ENCODE measurements around the gene COL6A2.
"Not testable (repeated sequence)": the region's sequence is repeated elsewhere in the genome, so short reads cannot be mapped to it uniquely, and the experiment has no call there.

Gene COL6A2

DNA sequence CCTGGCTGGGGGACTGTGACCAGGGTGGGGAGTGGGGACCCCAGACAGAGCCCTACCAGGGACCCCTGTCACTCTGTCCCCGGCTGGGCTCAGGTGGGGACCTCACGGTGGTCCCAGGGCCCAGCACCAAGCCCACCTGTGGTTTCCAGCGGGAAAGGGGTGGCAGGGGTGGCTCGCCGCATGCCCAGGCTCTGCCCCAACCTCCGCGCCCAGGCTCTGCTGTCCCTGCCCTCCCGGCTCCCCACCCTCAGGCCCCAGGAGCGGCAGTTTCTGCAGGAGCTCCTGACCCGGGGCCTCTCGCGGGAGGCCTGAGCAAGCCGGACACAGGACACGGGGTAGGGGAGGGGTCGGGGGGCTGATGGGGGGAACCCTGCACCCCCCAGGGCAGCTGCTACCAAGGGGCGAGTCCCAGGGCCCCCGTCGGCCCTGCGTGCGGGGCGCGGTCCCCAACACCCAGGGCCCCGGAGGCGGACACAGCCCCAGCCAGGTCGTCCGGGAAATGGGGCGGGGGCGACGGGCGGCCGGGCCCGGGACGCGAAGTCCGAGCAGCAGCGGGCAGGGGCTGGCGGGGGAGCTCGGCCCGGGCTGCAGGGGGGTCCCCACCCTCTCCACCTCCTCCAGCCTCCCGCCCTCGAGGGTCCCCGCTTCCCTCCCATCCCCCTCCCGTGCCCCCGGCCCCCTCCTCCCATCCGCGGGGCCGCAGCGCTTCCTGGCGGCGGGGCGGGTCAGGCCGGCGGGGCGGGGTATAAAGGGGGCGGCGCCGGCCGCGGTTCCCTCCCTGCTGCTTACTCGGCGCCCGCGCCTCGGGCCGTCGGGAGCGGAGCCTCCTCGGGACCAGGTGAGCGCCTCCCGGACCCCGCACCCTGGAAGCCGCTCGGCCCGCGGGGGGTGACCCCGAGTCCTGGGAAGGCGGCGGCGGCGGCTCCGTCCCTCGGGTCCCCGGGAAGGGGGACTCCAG, at the start of gene COL6A2:
Gene COL6A2, plus strand, starts transcription at position 777 of the 958 bp plus-strand sequence.
- peak; percentile 11 for DNase-seq (ENCODE audit: low read depth)

DNA sequence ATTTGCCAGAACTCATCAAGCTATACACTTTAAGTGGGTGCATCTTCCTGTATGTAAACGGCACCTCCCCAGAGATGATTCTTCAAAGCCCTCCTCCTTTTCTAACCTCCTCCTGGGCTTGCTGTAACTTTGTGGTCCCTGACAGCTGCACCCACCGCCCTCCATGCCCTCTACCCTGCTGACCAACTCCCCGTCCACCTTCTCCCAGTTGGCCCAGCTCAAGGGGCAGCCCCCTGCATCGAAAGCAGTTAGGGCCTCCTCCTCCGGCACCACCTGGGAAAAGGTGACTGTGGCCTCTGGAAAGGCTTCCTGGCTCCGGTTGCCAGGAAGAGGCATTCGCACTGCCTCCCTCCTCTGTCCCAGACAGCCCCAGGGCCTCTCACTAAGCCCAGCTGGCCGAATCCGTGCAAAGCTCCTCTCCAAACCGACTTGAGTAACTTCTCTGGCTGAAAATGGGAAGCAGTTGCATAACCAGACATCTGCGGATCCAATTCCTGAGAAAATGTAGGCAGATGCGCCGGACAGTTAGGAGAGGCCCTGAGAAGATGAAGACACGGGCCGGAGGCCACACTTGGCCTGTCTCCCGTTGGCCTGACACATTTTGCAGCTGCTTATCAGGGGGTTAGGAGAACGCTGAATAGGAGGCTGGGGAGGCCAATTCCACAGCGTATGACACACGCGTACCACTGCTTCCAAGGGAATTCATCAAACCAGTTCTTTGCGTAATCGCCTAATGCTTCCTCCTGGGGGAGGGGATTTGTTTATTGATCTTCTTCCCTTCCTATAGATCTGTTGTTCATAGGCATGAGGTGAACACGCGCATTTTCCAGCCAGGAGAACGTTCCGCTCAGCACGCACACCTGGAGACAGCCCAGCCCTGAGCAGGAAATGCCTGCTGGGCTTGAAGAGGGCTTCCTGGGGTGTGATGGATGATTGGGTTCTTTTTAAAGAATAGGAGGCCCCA, 48.7 kb upstream of the COL6A2 start:
- no peak for DNase-seq (ENCODE audit: low read depth)

DNA sequence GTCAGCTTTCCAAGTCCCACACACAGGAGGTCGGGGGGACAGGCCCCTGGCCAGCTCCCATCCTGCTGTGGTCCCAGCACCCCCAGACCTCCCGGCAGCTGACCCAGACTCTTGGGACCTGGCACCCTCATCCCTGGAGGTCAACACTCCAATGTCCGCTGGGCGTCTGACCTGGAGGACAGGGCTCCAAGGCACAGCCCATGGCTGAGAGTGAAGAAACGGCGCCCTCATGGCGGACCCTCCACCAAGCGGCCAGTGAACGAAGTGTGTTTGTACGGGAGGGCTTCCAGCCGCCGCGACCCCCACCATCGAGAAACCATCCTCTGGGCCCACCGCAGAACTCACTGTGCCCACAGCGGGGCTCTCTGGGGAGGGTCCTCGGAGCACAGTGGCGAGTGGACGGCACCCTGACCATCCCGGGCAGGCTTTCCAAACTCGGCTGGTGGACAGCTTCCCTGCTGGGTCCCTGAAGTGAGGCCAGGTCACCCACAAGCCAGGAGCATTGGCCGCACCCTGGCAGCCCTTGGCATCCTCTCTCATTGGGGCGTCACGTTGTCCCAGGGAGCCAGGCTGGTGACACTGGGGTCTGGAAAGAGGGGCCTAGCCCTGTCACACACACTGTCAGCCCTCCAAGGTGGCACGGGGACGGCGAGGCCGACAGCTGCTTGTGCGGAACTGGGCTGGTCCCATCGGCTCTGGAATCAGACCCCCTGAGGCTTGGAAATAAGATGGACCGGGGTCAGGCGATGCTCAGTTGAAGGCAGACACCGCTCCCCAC, 47.8 kb upstream of the COL6A2 start:
- no peak for DNase-seq (ENCODE audit: low read depth)

DNA sequence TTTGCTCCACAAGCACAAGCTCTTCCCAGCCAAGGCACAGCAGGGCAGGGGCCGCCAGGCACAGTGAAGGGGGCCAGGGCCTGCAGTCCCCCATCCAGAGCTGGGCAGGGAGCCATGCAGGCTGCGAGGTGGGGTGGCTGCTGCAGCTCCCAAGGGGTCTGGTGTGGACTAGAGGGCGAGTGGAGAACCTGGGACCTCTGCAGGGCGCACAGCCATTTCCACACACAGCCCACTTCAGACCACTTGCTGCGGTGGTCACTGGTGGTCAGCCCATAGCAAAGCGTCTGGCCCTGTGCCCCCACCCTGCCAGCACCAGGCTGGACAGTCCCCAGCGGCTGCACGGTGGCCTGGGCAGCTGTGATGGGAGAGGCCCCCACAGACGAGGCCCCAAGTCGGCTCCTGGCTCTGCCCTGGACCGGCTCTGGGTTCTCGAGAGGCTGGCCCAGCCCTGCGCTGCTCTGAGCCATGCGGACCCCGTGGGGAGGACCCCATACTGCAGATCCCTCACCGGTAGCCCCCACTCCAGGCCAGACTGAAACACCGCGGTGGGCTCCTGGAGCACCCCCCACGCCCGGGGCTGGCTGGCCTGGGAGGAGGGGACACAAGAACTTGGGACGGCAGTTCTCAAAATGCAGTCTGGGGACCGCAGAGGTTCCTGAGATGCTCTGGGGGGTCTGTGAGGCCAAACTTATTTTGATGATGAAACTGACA, 47.1 kb upstream of the COL6A2 start:
- no peak for DNase-seq (ENCODE audit: low read depth)

DNA sequence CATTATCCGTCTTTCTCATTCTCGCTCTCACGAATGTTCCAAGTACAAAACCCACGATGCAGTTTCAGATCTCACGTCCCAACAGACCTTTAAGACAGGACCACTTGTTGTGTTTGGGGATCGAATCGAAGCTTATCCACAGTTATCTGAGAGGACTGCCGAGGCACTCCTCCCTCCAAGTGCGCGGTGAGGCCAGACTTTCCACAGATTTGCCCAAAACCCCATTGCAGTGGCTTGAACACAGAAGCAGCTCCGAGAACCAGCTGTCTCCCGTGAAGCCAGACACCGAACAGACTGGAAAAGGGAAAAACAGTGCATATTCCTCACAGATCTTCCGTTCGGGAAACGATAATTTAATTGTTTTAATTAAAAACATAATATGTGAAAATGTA, 46.5 kb upstream of the COL6A2 start:
- no peak for DNase-seq (ENCODE audit: low read depth)

DNA sequence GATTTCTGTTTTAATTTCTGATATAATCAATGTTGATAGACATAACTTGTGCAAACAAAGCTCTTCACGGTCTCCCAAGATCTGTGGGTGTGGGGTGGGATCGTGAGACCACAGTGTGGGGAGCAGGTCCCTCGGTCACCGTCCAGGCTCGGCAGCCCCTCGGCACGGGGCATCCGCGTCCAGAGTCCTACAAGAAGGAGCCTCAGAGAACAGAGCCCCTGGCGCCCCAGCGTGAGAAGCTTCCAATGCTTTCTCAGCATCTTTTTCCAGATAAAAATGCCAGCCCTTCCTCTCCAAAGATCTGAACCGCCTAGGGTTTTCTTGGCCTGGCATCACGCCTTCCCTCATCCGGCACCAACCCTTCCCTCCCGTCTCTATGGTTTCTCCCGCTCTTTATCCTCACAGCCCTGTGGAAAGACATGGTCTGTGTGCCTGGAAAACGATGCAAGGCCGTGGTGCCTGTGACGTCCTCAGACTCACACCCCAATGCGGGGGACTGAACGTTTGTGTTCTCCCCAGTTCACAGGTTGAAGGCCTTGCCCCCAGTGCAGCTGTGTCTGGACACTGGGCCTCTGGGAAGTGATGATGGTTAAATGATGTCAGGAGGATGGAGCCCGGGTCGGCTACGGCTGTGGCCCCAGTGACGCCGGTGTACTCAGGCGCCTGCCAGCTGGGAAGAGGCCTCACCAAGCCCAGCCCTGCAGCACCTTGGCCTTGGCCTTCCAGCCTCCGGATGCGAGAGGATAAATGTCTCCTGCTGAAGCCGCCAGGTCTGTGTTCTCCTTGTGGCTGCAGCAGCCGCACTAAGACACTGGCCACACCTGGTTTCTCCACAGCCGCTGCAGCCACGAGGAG, 45.9 kb upstream of the COL6A2 start:
- no peak for DNase-seq (ENCODE audit: low read depth)

DNA sequence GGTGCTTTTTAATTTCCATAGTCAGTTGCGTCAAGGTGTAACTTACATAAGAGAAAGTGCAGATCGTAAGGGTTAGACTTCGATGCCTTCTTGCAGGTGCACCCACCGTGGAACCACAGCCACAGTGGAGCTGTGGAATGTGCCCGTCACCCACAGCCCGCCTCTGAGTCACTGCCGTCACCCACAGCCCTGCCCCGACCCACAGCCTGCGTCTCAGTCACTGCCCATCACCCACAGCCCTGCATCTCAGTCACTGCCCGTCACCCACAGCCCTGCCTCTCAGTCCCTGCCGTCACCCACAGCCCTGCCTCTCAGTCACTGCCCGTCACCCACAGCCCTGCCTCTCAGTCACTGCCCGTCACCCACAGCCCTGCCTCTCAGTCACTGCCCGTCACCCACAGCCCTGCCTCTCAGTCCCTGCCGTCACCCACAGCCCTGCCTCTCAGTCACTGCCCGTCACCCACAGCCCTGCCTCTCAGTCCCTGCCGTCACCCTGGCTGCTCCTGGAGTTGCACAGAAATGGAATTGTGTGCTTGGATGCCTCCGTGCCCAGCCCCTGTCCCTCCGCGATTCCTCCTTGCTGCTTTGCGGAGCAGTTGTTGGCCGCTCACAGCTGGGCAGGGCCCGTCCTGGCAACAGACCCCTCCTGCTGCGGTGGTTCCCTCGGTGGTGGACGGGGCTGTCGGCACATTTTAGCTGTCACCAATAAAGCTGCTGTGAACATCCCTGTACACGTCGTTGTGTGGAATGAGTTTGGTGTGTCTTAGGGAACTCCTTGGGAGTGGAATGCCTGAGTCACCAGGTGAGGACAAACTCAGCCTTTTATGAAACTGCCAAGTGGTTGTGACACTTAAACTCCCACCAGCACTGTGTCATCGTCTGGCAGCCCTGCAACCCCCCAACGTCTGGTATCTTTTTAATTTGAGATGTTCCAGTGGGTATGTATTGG, 44.9 kb upstream of the COL6A2 start:
- DNase-seq (ENCODE audit: low read depth) = no peak

DNA sequence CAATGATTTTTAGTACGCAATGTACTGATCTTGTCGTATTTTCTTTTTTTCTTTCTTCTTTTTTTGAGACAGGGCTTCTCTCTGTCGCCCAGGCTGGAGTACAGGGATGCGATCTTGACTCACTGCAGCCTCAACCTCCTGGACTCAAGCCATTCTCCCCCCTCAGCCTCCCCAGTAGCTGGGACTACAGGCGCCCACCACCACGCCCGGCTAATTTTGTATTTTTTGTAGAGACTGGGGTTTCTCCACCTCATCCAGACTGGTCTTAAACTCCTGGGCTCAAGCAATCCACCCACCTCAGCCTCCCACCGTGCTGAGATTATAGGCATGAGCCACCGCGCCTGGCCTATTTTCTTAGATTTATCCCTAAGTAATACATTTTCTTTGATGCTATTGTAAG, 43.9 kb upstream of the COL6A2 start:
- DNase-seq (ENCODE audit: low read depth) = no peak

DNA sequence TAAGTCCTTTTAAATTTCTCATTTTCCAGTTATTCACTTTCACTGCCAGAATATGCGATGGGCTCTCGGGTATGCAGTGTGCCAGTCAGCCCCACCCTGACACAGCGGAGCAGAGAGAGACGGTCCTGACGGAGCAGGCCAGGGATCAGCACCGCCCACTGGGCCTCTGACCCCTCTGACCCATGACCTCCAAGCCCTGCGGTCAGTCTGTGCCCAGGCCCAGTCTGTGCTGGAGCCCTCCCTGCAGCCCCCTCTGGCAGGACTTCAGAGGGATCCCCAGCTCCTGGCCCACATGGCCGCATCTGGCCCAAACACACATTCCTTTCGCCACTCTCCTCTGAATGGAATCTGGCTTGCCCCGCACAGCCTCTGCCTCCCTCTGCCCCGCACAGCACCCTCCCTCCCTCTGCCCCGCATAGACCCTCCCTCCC, 43.4 kb upstream of the COL6A2 start:
- no peak for DNase-seq (ENCODE audit: low read depth)

DNA sequence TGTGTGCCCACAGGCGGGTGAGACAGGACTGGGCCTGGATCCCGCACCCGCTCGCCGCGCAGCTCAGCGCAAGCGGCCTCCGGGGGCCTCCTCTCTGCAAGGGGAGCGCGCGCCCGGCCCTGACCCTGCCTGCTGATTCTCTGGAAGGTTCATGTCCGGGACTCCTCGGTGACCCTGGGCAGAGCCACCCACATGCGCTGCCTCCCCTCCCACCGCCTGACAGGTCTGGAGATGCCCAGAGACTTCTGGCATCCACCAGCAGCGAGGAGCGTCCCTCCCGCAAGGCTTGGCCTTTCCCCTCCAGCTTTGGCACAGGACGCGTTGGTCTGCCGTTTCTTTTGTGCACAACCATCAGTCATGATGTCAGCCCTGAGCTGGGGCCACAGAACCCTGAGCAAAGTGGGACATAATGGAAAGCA, 42.0 kb upstream of the COL6A2 start:
- DNase-seq (ENCODE audit: low read depth) = no peak

DNA sequence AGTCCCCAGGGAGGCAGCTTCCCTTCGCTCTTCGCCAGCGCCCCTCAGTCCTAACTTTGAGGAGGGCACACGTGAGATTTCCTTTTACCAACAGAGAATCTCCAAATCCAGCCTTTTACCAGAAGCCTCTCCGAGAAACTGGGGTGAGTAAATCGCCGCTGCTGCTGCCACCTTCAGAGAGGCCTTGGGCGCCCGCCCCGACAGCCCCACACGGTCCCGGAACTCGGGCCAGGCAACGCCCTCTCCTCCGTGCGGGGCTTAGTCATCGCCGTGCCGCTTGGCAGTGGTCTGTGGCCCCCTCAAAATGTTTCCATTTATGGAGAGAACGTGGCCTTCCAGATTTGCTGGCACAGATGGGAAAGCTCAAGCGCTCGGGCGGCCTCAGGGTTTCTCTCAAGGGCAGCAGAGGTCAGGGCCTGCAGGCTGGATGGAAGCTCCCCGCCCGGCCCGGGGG, 41.4 kb upstream of the COL6A2 start:
- no peak for DNase-seq (ENCODE audit: low read depth)

DNA sequence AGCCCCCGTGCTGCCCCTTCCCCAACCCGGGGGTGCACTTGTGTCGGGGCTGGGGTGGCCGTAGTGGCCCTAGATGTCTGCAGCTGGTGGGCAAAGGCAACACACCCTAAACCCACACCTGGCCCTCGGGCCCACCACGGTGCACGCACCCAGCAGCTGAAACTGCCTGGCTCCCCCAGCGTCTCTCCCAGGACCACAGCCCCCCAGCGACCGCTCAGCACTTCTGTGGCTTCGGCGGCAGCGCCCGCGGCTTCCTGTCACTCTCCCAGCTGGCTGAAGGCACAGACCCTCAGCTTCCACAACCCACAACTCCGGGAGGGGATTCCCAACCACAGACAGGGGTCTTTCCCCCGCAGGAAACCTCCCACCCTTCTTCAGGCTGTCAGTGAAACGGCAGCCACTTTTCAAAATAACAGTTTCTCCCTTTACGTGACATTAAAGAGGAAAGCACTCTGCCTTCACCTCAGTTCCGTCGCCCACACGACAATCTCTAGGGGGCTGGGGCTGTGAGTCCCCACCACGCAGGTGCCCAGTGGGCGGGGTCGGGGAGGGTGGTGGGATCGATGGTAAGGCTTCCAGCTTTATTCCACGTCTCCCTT, 40.7 kb upstream of the COL6A2 start:
- DNase-seq (ENCODE audit: low read depth) = no peak

DNA sequence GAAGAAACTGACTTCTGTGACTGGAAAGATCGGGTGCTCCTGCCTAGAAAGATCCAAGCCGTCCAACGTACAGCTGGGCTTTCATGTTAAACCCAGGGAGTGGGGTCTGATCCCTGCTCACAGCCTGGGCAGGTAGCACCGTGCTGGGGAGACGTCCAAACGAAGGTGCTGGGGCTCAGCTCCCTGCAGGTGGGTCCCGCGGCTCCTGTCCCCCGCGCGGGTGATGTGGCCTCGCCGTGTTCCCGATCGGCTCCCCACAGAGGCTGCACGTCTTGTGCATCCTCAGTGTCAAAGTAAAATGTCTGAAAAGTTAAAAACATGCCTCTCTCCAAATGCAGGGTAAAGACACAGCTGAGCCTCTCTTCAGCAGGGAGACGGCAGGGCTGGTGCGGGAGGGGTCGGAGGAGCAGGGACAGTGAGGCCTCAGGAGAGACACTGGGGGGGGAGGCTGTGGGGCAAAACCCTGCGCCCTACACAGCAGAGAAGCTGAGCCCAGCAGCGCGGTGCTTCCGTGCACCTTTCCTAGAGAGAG, 40.1 kb upstream of the COL6A2 start:
- no peak for DNase-seq (ENCODE audit: low read depth)

DNA sequence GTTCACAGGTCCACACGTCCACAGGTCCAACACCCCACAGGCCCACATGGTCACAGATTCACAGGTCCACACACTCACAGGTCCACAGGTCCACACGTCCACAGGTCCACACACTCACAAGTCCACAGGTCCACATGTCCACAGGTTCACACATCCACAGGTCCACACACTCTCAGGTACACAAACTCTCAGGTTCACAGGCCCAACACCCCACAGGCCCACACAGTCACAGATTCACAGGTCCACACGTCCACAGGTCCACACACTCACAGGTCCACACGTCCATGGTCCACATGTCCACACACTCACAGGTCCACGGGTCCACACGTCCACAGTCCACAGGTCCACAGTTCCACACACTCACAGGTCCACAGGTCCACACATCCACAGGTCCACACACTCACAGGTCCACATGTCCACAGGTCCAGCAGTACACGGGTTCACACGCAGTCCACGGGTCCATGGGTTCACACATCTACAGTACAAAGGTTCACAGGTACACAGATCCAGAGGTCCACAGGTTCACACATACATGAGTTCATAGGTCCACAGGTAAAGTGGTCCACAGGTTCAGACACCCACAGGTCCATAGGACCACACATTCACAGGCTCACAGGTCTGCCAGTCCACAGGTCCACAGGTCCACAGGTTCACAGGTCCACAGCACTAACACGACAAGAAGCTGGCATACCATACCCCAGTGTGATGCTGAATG, 39.3 kb upstream of the COL6A2 start:
- no peak for DNase-seq (ENCODE audit: low read depth)

DNA sequence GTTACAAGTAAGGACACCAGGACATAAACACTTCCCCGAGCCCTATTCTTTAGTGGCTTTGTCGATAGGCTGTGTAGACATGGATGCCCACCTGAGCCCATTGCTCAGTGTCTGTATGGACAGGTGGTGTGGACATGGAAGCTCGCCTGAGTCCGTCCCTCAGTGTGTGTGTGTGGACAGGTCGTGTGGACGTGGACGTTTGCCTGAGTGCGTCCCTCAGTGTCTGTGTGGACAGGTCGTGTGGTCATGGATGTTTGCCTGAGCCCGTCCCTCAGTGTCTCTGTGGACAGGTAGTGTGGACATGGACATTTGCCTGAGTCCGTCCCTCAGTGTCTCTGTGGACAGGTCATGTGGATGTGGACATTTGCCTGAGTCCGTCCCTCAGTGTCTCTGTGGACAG, 38.7 kb upstream of the COL6A2 start:
- no peak for DNase-seq (ENCODE audit: low read depth)

DNA sequence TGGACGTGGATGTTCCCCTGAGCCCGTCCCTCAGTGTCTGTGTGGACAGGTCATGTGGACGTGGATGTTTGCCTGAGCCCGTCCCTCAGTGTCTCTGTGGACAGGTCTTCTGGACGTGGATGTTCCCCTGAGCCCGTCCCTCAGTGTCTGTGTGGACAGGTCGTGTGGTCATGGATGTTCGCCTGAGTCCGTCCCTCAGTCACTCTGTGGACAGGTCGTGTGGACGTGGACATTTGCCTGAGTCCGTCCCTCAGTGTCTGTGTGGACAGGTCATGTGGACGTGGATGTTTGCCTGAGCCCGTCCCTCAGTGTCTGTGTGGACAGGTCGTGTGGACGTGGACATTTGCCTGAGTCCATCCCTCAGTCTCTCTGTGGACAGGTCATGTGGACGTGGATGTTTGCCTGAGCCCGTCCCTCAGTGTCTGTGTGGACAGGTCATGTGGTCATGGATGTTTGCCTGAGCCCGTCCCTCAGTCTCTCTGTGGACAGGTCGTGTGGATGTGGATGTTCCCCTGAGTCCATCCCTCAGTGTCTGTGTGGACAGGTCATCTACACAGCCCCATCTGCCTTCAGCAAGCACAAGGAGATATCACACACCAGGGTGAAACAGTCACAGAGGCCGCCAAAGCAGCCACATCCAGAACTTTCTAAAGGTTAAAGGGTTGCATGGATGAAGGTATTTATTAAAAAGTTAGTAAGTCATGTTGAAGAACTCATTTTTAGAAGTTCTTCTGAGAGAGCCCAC, 38.0 kb upstream of the COL6A2 start:
- DNase-seq (ENCODE audit: low read depth) = not testable (repeated sequence)

DNA sequence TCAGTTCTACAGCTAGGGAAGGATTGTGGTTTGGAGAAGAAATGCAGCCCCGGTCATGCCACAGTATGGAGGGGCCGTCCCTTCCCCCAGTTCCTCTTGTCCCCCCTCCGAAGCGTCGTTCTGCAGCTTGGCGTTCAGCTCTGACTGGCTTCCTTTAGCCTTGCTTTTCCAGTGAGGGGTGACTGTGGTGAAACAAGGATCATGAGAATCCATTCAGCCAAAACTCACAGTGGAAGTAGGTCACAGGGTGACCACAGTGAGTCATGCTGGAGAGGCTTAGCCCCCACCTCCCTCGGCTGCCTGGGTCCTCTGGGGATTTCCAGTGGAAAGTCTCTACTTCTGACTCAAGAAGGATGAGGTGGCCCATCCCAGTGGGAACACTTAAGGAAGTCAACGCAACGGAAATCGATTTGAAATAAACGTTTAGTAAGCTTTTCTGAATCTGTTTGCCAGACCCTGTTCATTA, 37.3 kb upstream of the COL6A2 start:
- DNase-seq (ENCODE audit: low read depth) = no peak

Measured in stimulated activated CD8-positive, alpha-beta memory T cell treated with anti-CD3 and anti-CD28 coated beads, Interleukin-15, amount 100 ng/mL, for 1 hour (primary cell).